Sigmoid colon (tissue), 4 donors: Measurements from ENCODE around the gene SNX3.

Source experiments
- CTCF ChIP-seq, 4 experiments: fragments of 450-650 bp in 3 of 4; fragments of 200-600 bp in 1 of 4; IDR thresholded peaks; one replicate each; pipeline ENCODE4 v1.5.1; 2016 to 2019; ENCODE audit warnings: antibody characterized with exemption in 4 of 4, mild to moderate bottlenecking in 3 of 4, moderate library complexity in 2 of 4
- POLR2A ChIP-seq, 2 donors: fragments of 450-650 bp; IDR thresholded peaks; one replicate each; pipeline ENCODE4 v1.6.1; 2016; ENCODE audit warnings: antibody characterized with exemption in 2 of 2, mild to moderate bottlenecking in 2 of 2, moderate library complexity in 2 of 2
- POLR2AphosphoS5 ChIP-seq, 4 donors: sonication (generic); formaldehyde crosslinking; IDR thresholded peaks; one replicate each; pipeline ENCODE4 v1.6.1; 2017; ENCODE audit warnings: antibody characterized with exemption in 4 of 4

- TF ChIP-seq CTCF (IDR thresholded peaks at IDR 0.05) (no peak), POLR2A (IDR thresholded peaks at IDR 0.05) (no peak), POLR2AphosphoS5 (IDR thresholded peaks at IDR 0.05) (no peak)
These were observed 17.0 kb upstream of the SNX3 start for GRCh38 chr6:108277831-108278230.
